ENCODE results near the gene PGD.
"Not testable (repeated sequence)": the region's sequence is repeated elsewhere in the genome, so short reads cannot be mapped to it uniquely, and the experiment has no call there.

The PGD gene

DNA sequence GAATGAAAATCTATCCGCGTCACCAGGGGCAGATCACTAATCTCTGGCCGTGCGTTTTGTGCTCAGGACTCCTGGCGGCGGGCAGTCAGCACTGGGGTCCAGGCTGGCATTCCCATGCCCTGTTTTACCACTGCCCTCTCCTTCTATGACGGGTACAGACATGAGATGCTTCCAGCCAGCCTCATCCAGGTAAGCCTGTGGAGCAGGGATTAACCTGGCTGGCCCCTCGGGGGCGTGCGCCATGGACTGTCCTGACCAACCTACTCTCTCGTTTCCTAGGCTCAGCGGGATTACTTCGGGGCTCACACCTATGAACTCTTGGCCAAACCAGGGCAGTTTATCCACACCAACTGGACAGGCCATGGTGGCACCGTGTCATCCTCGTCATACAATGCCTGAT, 20.5 kb downstream of the PGD start:
- no peak for TF ChIP-seq CTCF (IDR thresholded peaks at IDR 0.05; ENCODE audit: low read depth, low read length)
- no peak overlapping the region for H3K4me3 ChIP-seq (ENCODE audit: low read depth, low read length)

DNA sequence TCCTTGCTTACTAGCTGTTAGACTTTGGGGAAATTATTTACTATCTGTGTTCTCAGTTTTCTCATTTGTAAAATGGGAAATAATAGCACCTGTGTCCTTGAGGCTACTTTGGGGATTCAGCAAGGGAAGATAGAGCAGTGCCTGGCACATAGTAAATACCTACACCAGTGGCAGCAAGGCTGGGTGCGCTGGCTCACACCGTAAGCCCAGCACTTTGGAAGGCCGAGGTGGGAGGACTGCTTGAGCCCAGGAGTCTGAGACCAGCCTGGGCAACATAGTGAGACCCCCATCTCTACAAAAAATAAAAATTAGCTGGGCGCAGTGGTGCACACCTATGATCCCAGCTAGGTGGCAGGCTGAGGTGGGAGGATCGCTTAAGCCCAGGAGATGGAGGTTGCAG, 22.8 kb downstream of the PGD start:
- TF ChIP-seq CTCF (IDR thresholded peaks at IDR 0.05; ENCODE audit: low read depth, low read length), result no peak

DNA sequence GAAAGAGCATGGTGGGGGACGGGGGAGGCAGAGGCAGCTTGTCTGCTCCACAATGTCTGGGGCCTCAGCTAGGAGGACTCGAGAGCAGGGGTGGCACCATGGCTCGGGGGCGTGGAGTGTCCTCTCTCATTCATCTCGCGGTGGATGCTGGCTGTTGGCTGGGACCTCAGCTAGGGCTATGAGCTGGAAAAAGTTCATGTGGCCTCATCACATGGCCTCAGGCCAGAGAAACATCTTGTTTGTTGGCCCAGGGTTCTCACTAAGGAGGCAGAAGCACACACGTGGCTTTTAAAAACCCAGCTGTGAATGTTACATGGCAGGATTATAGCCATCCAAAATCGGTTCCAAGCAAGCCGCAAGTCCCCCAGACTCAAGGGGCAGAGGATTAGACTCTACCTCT, 25.2 kb downstream of the PGD start:
- H3K4me3 ChIP-seq (ENCODE audit: low read depth, low read length), result no peak overlapping the region
- no peak for TF ChIP-seq CTCF (IDR thresholded peaks at IDR 0.05; ENCODE audit: low read depth, low read length)

More for the DNA sequence above, 22.8 kb downstream of the PGD start:
- H3K4me3 ChIP-seq (ENCODE audit: low read depth, low read length), result no peak overlapping the region

DNA sequence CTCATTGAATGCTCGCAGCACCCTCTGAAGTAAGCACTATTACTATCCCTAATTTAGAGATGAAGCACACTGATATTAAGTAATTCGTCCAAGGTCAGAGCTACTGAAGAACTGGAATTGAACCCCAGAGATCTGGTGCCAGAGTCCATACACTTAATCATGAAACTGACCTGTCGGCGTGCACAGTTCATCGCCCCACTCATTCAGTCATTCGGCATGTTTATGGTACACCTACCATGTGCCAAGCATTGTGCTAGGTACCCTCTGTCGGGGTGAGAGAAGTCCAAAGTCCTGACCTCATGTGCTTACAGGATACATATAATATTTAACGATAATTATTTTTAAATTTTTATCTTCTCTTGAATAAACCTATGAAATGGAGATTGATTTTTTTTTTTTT, 25.8 kb downstream of the PGD start:
- TF ChIP-seq CTCF (IDR thresholded peaks at IDR 0.05; ENCODE audit: low read depth, low read length), result no peak
- no peak overlapping the region for H3K4me3 ChIP-seq (ENCODE audit: low read depth, low read length)

DNA sequence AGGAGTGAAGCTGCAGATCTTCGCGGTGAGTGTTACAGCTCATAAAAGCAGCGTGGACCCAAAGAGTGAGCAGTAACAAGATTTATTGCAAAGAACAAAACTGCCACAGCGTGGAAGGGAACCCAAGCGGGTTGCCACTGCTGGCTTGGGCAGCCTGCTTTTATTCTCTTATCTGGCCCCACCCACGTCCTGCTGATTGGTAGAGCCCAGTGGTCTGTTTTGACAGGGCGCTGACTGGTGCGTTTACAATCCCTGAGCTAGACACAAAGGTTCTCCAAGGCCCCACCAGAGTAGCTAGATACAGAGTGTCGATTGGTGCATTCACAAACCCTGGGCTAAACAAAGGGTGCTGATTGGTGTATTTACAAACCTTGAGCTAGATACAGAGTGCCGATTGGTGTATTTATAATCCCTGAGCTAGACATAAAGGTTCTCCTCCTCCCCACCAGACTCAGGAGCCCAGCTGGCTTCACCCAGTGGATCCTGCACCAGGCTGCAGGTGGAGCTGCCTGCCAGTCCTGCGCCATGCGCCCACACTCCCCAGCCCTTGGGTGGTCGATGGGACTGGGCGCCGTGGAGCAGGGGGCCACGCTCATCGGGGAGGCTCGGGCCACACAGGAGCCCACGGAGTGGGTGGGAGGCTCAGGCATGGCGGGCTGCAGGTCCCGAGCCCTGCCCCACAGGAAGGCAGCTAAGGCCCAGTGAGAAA, 27.1 kb downstream of the PGD start:
- H3K4me3 ChIP-seq (ENCODE audit: low read depth, low read length), result not testable (repeated sequence)

DNA sequence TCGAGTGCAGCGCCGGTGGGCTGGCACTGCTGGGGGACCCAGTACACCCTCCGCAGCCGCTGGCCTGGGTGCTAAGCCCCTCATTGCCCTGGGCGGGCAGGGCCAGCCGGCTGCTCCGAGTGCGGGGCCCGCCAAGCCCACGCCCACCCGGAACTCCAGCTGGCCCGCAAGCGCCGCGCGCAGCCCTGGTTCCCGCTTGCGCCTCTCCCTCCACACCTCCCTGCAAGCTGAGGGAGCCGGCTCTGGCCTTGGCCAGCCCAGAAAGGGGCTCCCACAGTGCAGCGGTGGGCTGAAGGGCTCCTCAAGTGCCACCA, 27.6 kb downstream of the PGD start:
- not testable (repeated sequence) for H3K4me3 ChIP-seq (ENCODE audit: low read depth, low read length)

- no peak for TF ChIP-seq CTCF (IDR thresholded peaks at IDR 0.05; ENCODE audit: low read depth, low read length)
- H3K4me3 ChIP-seq (ENCODE audit: low read depth, low read length), result no peak overlapping the region
These were observed 30.1 kb downstream of the PGD start for GRCh38 chr1:10428984-10429383.

- no peak for TF ChIP-seq CTCF (IDR thresholded peaks at IDR 0.05; ENCODE audit: low read depth, low read length)
- H3K4me3 ChIP-seq (ENCODE audit: low read depth, low read length), result peak overlapping the region; percentile 76
These were observed 31.0 kb downstream of the PGD start for GRCh38 chr1:10429868-10430215.

Measured in WI38 (cell line).